GM12878 (cell line): Measurements from ENCODE around the gene L1CAM. TPM values are rescaled to one million over a fixed set of nuclear protein-coding genes. Genes with fewer than 3 reads are reported as not detected.
A peak's percentile ranks its signal among the peaks of the same experiment; 100 is the strongest.

ENCODE experiments used
- ATAC-seq: fragments of 200-7000 bp; cut with Tn5 transposase; 3 replicates; pipeline ENCODE4 v1.9.1; 2020; ENCODE audit warnings: mild to moderate bottlenecking, moderate library complexity
- BruUV-seq: library from RNA; stranded (reverse); fragments of 400-500 nt; replicated peaks from 2 replicates; lab custom pipeline; 2021; lab: Mats Ljungman, UMichigan
- CTCF ChIA-PET: fragments of 300-600 bp; sonication (Branson Sonifier 250); formaldehyde crosslinking; extraction: SDS; loops from one replicate; lab custom pipeline; 2021; ENCODE audit warnings: inconsistent platforms; lab: Yijun Ruan, JAX
- POLR2A ChIA-PET: fragments of 350-600 bp; formaldehyde crosslinking; extraction: SDS; loops from one replicate; lab custom pipeline; 2021; ENCODE audit warnings: inconsistent platforms; lab: Charles Lee
- RAD21 ChIA-PET: fragments of 300-600 bp; sonication (Branson Sonifier 250); formaldehyde crosslinking; loops from one replicate; lab custom pipeline; 2023; ENCODE audit warnings: antibody characterized with exemption; ENCODE audit not compliant: unreplicated experiment; lab: Charles Lee
- SMC1A ChIA-PET: fragments of 300-600 bp; sonication (Branson Sonifier 250); formaldehyde crosslinking; loops from one replicate; lab custom pipeline; 2023; ENCODE audit not compliant: unreplicated experiment, uncharacterized antibody; lab: Charles Lee
- DNase-seq: peaks from one replicate; pipeline ENCODE4 v3.0.0-alpha.2; 2011; ENCODE audit warnings: low read depth, low spot score
- FAIRE-seq: peaks from 3 replicates; lab custom pipeline; 2011; peaks lifted over from hg19 to GRCh38; lab: Jason Lieb, UNC
- H2AFZ ChIP-seq: 2 replicates; pipeline ENCODE4 v1.6.0; 2011; ENCODE audit warnings: low read depth, low read length, control low read depth; ENCODE audit not compliant: control insufficient read depth
- H3K27ac ChIP-seq: 2 replicates; pipeline ENCODE4 v1.5.1; 2011; ENCODE audit warnings: control low read depth; ENCODE audit not compliant: control insufficient read depth, insufficient read depth
- H3K27me3 ChIP-seq, 2 experiments: replicated peaks in 1 of 2; 2 replicates each; pipeline versions ENCODE4 v1.6.0 to v1.6.1; 2011; ENCODE audit warnings: low read length in 1 of 2; ENCODE audit not compliant: control insufficient read depth in 2 of 2, insufficient read depth in 2 of 2
- H3K36me3 ChIP-seq, 2 experiments: 2 replicates each; pipeline ENCODE4 v1.5.1; 2011; ENCODE audit warnings: low read length in 1 of 2; ENCODE audit not compliant: control insufficient read depth in 2 of 2, insufficient read depth in 2 of 2
- H3K4me1 ChIP-seq: 2 replicates; pipeline ENCODE4 v1.6.1; 2011; ENCODE audit warnings: mild to moderate bottlenecking, low read length, moderate library complexity, mixed read lengths; ENCODE audit not compliant: control insufficient read depth, insufficient read depth
- H3K4me2 ChIP-seq: 2 replicates; pipeline ENCODE4 v1.6.0; 2011; ENCODE audit warnings: control low read depth; ENCODE audit not compliant: control insufficient read depth, insufficient read depth
- H3K4me3 ChIP-seq: fragments of 200-600 bp; sonication (generic); 2 replicates; pipeline ENCODE4 v1.5.1; 2016
- H3K79me2 ChIP-seq: 2 replicates; pipeline ENCODE4 v1.6.0; 2011; ENCODE audit warnings: low read length; ENCODE audit not compliant: control insufficient read depth, insufficient read depth
- H3K9ac ChIP-seq: 2 replicates; pipeline ENCODE4 v1.8.0; 2011; ENCODE audit warnings: low read length, control low read depth, mixed read lengths; ENCODE audit not compliant: control insufficient read depth, insufficient read depth
- H3K9me3 ChIP-seq: replicated peaks from 3 replicates; pipeline ENCODE4 v1.5.1; 2011; ENCODE audit warnings: mild to moderate bottlenecking, low read length; ENCODE audit not compliant: control insufficient read depth, insufficient read depth
- H4K20me1 ChIP-seq: 2 replicates; pipeline ENCODE4 v1.6.0; 2011; ENCODE audit not compliant: control insufficient read depth, insufficient read depth
- NBN ChIP-seq: fragments of 450-650 bp; IDR thresholded peaks from 2 replicates; pipeline ENCODE4 v1.6.1; 2016
- NR2C2 ChIP-seq: IDR thresholded peaks from 2 replicates; pipeline ENCODE4 v1.6.1; 2011; ENCODE audit warnings: borderline replicate concordance, low read depth; ENCODE audit not compliant: control insufficient read depth, insufficient read length
- POLR2A ChIP-seq: IDR thresholded peaks from 2 replicates; pipeline ENCODE4 v1.6.1; 2011; ENCODE audit warnings: low read depth, mild to moderate bottlenecking, low read length
- ZBTB11 ChIP-seq: fragments of 450-650 bp; formaldehyde crosslinking; IDR thresholded peaks from 2 replicates; pipeline ENCODE4 v1.5.0; 2022; ENCODE audit warnings: mild to moderate bottlenecking, missing genetic modification characterization
- ZZZ3 ChIP-seq: IDR thresholded peaks from 2 replicates; pipeline ENCODE4 v1.6.1; 2011; ENCODE audit warnings: low read depth; ENCODE audit not compliant: control insufficient read depth, insufficient read length
- WGBS: methylation state at CpG from one replicate; pipeline ENCODE4 v1.1.6; 2016; ENCODE audit warnings: low lambda C conversion rate; ENCODE audit not compliant: insufficient replicate concordance, insufficient coverage; ENCODE audit errors: missing lambda C conversion rate; 5-methylcytosine and 5-hydroxymethylcytosine counted together
- in situ Hi-C: fragments of 300-500 bp; cut with MboI; formaldehyde crosslinking; loops from 9 replicates; pipeline ENCODE4 v1.14.3; 2018; ENCODE audit warnings: mixed read lengths
- intact Hi-C: fragments of 100-400 bp; cut with micrococcal nuclease; formaldehyde crosslinking; loops from one replicate; pipeline ENCODE4 v1.14.2; 2022; ENCODE audit not compliant: unreplicated experiment
- polyA plus RNA-seq, 11 experiments: library from polyadenylated mRNA; depleted of rRNA in 4 of 11; unstranded in 6 of 11; stranded (reverse) in 5 of 11; fragments of >200 nt; fragmentation: Nextera tagmentation in 4 of 11; fragmentation: Illumina TruSeq in 1 of 11; extraction: Ambion mirVana in 4 of 11; extraction: Trizol in 1 of 11; gene quantifications; 1 replicate in 1 of 11; 2 replicates in 10 of 11; pipeline versions ENCODE4 v1.2.1 to v1.2.3, GENCODE V29; 2011 to 2016; ENCODE audit warnings: inconsistent platforms in 2 of 11, missing spikeins in 2 of 11, low read depth in 1 of 11
- total RNA-seq, 4 experiments: library from RNA; depleted of rRNA in 3 of 4; stranded (reverse); fragments of >200 nt in 3 of 4; fragmentation: Illumina TruSeq in 1 of 4; extraction: Trizol in 1 of 4; gene quantifications; 2 replicates each; pipeline versions ENCODE4 v1.2.1 to v1.2.3, GENCODE V29; 2013 to 2021

L1CAM gene
- total and polyA plus RNA-seq, 10 of the 15 experiments (the other 5 are each of a cell fraction or from before 2014, with no cell fraction given): 0.01 to 0.64 (median 0.09) TPM; not detected in 5

DNA sequence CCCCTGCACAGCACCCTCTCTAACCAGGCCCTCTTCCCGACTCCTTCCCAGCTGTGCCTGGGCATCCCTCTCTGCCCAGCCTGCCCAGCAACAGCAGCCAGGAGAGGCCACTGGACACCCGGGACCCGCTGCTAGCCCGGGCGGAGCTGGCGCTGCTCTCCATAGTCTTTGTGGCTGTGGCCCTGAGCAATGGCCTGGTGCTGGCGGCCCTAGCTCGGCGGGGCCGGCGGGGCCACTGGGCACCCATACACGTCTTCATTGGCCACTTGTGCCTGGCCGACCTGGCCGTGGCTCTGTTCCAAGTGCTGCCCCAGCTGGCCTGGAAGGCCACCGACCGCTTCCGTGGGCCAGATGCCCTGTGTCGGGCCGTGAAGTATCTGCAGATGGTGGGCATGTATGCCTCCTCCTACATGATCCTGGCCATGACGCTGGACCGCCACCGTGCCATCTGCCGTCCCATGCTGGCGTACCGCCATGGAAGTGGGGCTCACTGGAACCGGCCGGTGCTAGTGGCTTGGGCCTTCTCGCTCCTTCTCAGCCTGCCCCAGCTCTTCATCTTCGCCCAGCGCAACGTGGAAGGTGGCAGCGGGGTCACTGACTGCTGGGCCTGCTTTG is 19.6 kb upstream of the L1CAM start:
- FAIRE-seq (no peak), DNase-seq (no peak), ATAC-seq (no peak)
- RAD21 ChIA-PET: no interaction called here
- Histone ChIP-seq H3K27ac (no peak overlapping the region), H3K79me2 (no peaks in the 10 kb centered on the region), H3K27me3 (no peaks in the 10 kb centered on the region), H2AFZ (no peak overlapping the region), H3K9me3 (no peaks in the 10 kb centered on the region), H4K20me1 (no peaks in the 10 kb centered on the region), H3K36me3 (no peaks in the 10 kb centered on the region), H3K4me3 (no peak overlapping the region), H3K9ac (no peak overlapping the region), H3K4me1 (peaks cover 9% of the 10 kb centered on the region), H3K4me2 (no peak overlapping the region)
- no TSS peak for BruUV-seq
- in situ Hi-C loops: no loop called here
- CTCF ChIA-PET: interaction anchor here (1.8 kb wide), 1 partner anchor 41 kb away, joined by 5 read pairs; no protein-coding TSS in a partner anchor
- intact Hi-C loops: no loop called here
- POLR2A ChIA-PET: interaction anchor here (1.1 kb wide), 1 partner anchor 62 kb away, joined by 3 read pairs; no protein-coding TSS in a partner anchor
- 90% methylated on average over 32 of the region's 32 CpGs for WGBS
- TF ChIP-seq ZZZ3 (no peak), NBN (no peak), NR2C2 (no peak), POLR2A (peak; percentile 21; the same call in 1 of the 2 replicates), ZBTB11 (CRISPR knock-in tag) (no peak)
- SMC1A ChIA-PET: no interaction called here
